Heart right ventricle (tissue), 16 donors: ENCODE results near the gene GRIA2. TPM values are rescaled to one million over a fixed set of nuclear protein-coding genes. Genes with fewer than 3 reads are reported as not detected.

Source experiments
- ATAC-seq, 8 donors: fragments of 200-7000 bp; cut with Tn5 transposase; one replicate each; pipeline ENCODE4 v1.9.1; 2020; ENCODE audit warnings: mild to moderate bottlenecking in 8 of 8, moderate library complexity in 8 of 8, moderate number of reproducible peaks in 1 of 8
- DNase-seq, 2 donors: peaks; one replicate each; pipeline ENCODE4 v3.0.0-alpha.2; 2020
- H3K27ac ChIP-seq, 10 donors: fragments of 200-600 bp; sonication (generic) in 2 of 10; one replicate each; pipeline versions ENCODE4 v1.5.0 to v1.8.0; 2020 to 2022; ENCODE audit warnings: mild to moderate bottlenecking in 3 of 10
- H3K27me3 ChIP-seq, 7 donors: fragments of 200-600 bp; one replicate each; pipeline ENCODE4 v1.8.0; 2021 to 2022; ENCODE audit warnings: mild to moderate bottlenecking in 2 of 7
- H3K36me3 ChIP-seq, 9 donors: fragments of 200-600 bp; sonication (generic) in 1 of 9; one replicate each; pipeline versions ENCODE4 v1.5.0 to v1.8.0; 2020 to 2022; ENCODE audit warnings: mild to moderate bottlenecking in 2 of 9
- H3K4me1 ChIP-seq, 9 donors: fragments of 200-600 bp; sonication (generic) in 1 of 9; one replicate each; pipeline versions ENCODE4 v1.5.0 to v1.8.0; 2020 to 2022; ENCODE audit warnings: mild to moderate bottlenecking in 4 of 9
- H3K4me3 ChIP-seq, 10 donors: fragments of 200-600 bp; sonication (generic) in 2 of 10; one replicate each; pipeline versions ENCODE4 v1.5.0 to v1.8.0; 2020 to 2022; ENCODE audit warnings: mild to moderate bottlenecking in 7 of 10, moderate library complexity in 2 of 10
- H3K9me3 ChIP-seq, 11 donors: fragments of 200-600 bp in 10 of 11; sonication (generic) in 2 of 11; one replicate each; pipeline versions ENCODE4 v1.5.0 to v1.8.0; 2013 to 2022; ENCODE audit warnings: mild to moderate bottlenecking in 2 of 11, control low read depth in 1 of 11, moderate library complexity in 1 of 11
- WGBS, 2 donors: extraction: QIAGEN DNeasy Blood & Tissue Kit; methylation state at CpG; one replicate each; pipeline ENCODE4 v1.1.7; 2013; ENCODE audit warnings: inconsistent platforms in 1 of 2; 5-methylcytosine and 5-hydroxymethylcytosine counted together
- intact Hi-C, 10 donors: fragments of 100-400 bp; cut with DNase I; formaldehyde crosslinking; loops; one replicate each; pipeline versions ENCODE4 v1.11.1 to v1.14.2; 2022
- polyA plus RNA-seq, 2 donors: library from polyadenylated mRNA; stranded (reverse); fragments of 200-250 nt; gene quantifications; one replicate each; pipeline ENCODE4 v1.2.3, GENCODE V29; 2013
- total RNA-seq, 10 donors: library from RNA; stranded (reverse); fragmentation: NEBNext Ultra II Directional in 3 of 10; extraction: Animal tissue kit (Norgen Biotek cat#: 25700) in 3 of 10; gene quantifications; one replicate each; pipeline versions ENCODE4 v1.2.1 to v1.2.4, GENCODE V29; 2021 to 2023
- TF ChIP-seq, protein P1 (sequence below), 9 donors: fragments of 200-600 bp; sonication (generic) in 2 of 9; IDR thresholded peaks; one replicate each; pipeline versions ENCODE4 v1.5.0 to v1.8.0; 2021 to 2022; ENCODE audit warnings: antibody characterized with exemption in 9 of 9, mild to moderate bottlenecking in 5 of 9, moderate library complexity in 1 of 9
- donor health status: Arrhythmogenic right ventricular cardiomyopathy.
- donor health status: ischemic (EF 13 %, LVEDD 7.1; RV severe dilation, severe dysfunction).
- donor health status: healthy with polysubstance abuse.
- donor health status: DM: no; HTN: yes; CAD: no.
- donor health status: DM: no; HTN: no; CAD: no.
- donor health status: ischemic (EF 25% LVEDD 6.9; RV normal size, moderate dysfunction).
- donor health status: ischemic (EF 25% LVEDD 5.7; RV mildly dilated, moderate dysfunction).
- donor health status: healthy.
- donor health status: DM: yes; HTN: yes; CAD: no.
- donor health status: Ischemic cardiomyopathy.
- donor health status: ischemic (EF 35%, LVEDD 5.7; RV mildly dilated, moderate dysfunction).
- donor health status: nonischemic (EF 11% LVEDD 7.7; RV severe dilation, severe dysfunction).
- donor health status: DM: yes; HTN: yes; CAD: no.
- donor health status: PGD.
- donor health status: ischemic (EF 29% LVEDD 5.4; RV normal size, mild dysfunction).
- donor health status: nonischemic (EF 23%, LVEDD 6.1; RV moderate dilation, normal function).

GRIA2 gene
- total and polyA plus RNA-seq, 12 donors: 0.20 to 0.51 TPM; not detected in 10

DNA sequence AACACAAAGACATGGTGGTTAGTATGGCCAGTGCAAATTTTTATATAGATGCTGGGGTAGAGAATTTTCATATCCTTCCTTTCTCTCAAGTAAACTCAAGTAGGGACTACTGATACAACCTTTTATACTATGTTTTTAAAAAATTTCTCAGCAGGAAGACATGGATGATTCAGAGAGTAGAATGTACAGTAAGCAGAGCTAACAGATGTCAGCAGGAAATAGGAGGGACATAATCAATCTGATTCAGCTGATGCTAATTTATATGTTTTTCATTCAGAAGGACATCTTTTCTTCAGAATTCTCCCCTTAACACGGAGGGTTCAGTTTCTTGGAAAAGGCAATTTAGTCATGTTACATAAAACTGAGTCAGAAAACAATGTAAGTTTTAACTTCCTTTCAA, 95.4 kb downstream of the GRIA2 start:
- ATAC-seq (no peak), DNase-seq (no peak)
- Histone ChIP-seq H3K9me3 (no peaks in the 10 kb centered on the region), H3K4me3 (no peak overlapping the region), H3K27me3 (no peaks in the 10 kb centered on the region), H3K36me3 (no peaks in the 10 kb centered on the region), H3K4me1 (no peaks in the 10 kb centered on the region), H3K27ac (no peak overlapping the region)
- WGBS, 2 donors: 25 to 51% methylated on average over 1 of the region's 1 CpG
- intact Hi-C loops: no loop called here
- TF ChIP-seq, protein P1, sequence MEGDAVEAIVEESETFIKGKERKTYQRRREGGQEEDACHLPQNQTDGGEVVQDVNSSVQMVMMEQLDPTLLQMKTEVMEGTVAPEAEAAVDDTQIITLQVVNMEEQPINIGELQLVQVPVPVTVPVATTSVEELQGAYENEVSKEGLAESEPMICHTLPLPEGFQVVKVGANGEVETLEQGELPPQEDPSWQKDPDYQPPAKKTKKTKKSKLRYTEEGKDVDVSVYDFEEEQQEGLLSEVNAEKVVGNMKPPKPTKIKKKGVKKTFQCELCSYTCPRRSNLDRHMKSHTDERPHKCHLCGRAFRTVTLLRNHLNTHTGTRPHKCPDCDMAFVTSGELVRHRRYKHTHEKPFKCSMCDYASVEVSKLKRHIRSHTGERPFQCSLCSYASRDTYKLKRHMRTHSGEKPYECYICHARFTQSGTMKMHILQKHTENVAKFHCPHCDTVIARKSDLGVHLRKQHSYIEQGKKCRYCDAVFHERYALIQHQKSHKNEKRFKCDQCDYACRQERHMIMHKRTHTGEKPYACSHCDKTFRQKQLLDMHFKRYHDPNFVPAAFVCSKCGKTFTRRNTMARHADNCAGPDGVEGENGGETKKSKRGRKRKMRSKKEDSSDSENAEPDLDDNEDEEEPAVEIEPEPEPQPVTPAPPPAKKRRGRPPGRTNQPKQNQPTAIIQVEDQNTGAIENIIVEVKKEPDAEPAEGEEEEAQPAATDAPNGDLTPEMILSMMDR (IDR thresholded peaks at IDR 0.05): no peak

DNA sequence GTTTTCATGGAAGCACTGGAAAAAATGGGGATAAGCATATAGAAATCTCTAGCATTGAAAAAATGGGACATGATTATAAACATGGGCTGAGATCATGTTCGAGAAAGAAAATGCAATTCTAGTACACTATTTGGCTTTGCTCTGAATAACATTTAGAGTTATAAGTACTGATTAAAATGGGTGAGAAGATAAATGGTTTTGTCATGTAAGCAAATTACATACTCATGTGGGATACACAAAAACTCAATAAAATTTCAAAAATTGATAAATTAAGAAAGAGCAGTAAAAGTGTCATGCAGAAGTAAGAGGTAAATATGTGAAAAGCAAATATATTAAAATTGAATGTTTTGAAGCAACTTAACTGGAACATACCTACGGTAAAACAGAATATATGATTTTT, 99.6 kb downstream of the GRIA2 start:
- no peaks in the 10 kb centered on the region for H3K4me1 ChIP-seq
- H3K36me3 ChIP-seq: no peaks in the 10 kb centered on the region
- WGBS, 2 donors: 77 to 87% methylated on average over 2 of the region's 2 CpGs
- H3K4me3 ChIP-seq: no peak overlapping the region
- intact Hi-C loops: no loop called here
- TF ChIP-seq, protein P1 (IDR thresholded peaks at IDR 0.05): no peak
- no peak overlapping the region for H3K27ac ChIP-seq
- no peak for DNase-seq
- H3K27me3 ChIP-seq: no peaks in the 10 kb centered on the region
- H3K9me3 ChIP-seq: no peaks in the 10 kb centered on the region
- no peak for ATAC-seq

DNA sequence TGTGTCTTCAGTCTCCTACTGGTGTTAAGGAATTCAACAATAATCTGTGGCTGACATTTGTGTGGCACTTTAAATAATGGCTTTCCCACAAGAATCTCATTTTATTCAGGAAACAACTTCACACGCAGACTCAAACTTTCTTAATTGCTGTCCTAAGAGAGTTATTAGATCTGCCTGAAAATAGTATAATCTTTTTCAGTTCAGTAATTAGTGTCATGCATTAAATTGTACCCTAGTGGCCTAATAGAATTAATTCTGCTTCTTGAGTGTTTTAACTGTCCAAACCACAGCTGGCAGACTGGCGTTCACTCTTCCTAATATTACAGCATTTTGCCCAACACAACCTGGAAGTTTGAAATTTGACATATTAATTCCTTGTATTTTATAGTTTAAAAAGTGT, 107.1 kb downstream of the GRIA2 start:
- intact Hi-C loops: no loop called here
- 79 to 81% methylated on average over 2 of the region's 2 CpGs for WGBS, 2 donors
- no peak for ATAC-seq

DNA sequence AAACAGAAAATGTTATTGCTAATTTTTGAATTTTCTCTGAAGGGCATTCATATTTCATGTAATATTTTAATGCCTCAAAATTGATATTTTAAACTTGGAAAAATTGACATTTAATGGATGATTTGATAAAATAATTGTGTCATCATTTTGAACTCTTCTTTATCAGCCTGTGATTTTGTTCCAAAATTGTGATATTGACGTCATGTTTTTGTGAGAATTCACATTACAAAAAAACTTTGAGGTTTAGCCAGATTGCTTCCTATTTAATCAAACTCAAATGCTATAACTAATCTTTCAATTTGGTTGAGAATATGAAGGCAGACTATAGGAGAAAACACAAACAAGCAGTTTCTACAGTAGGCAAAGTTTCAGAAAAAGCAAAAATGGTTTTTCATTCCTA, 137.4 kb downstream of the GRIA2 start:
- 75 to 76% methylated on average over 1 of the region's 1 CpG for WGBS, 2 donors
- no peaks in the 10 kb centered on the region for H3K27me3 ChIP-seq

More for the DNA sequence above, 107.1 kb downstream of the GRIA2 start:
- Histone ChIP-seq H3K27ac (no peak overlapping the region), H3K9me3 (no peaks in the 10 kb centered on the region), H3K4me3 (no peak overlapping the region), H3K36me3 (no peaks in the 10 kb centered on the region), H3K4me1 (no peaks in the 10 kb centered on the region), H3K27me3 (no peaks in the 10 kb centered on the region)
- no peak for DNase-seq
- TF ChIP-seq, protein P1 (IDR thresholded peaks at IDR 0.05): no peak

More for the DNA sequence above, 137.4 kb downstream of the GRIA2 start:
- TF ChIP-seq, protein P1 (IDR thresholded peaks at IDR 0.05): no peak
- no peak overlapping the region for H3K4me3 ChIP-seq
- H3K36me3 ChIP-seq: no peaks in the 10 kb centered on the region
- DNase-seq: no peak
- H3K4me1 ChIP-seq: no peaks in the 10 kb centered on the region
- no peak overlapping the region for H3K27ac ChIP-seq
- peaks cover 0 to 3% (median 0%) of the 10 kb centered on the region in 11 donors for H3K9me3 ChIP-seq
- intact Hi-C loops: no loop called here
- ATAC-seq: no peak
